GM12865 (cell line): ENCODE measurements around the gene ITM2C.
A peak's percentile ranks its signal among the peaks of the same experiment; 100 is the strongest.

Experiments
- DNase-seq: peaks from one replicate; pipeline ENCODE4 v3.0.0; 2010; ENCODE audit warnings: low read depth
- H3K4me3 ChIP-seq: 2 replicates; pipeline ENCODE4 v1.5.1; 2011; ENCODE audit warnings: mild to moderate bottlenecking, low read depth, low read length, control low read depth
- TF ChIP-seq, protein P1 (sequence below): IDR thresholded peaks from 2 replicates; pipeline ENCODE4 v1.5.1; 2011; ENCODE audit warnings: low read length, control low read depth, low read depth, inconsistent platforms; ENCODE audit not compliant: insufficient read depth; ENCODE audit errors: missing control alignments

Gene ITM2C

GRCh38 chr2:230877759-230878598, 13.2 kb downstream of the ITM2C start:
- no peak overlapping the region for H3K4me3 ChIP-seq
- DNase-seq, result peak; percentile 60
- TF ChIP-seq, protein P1, sequence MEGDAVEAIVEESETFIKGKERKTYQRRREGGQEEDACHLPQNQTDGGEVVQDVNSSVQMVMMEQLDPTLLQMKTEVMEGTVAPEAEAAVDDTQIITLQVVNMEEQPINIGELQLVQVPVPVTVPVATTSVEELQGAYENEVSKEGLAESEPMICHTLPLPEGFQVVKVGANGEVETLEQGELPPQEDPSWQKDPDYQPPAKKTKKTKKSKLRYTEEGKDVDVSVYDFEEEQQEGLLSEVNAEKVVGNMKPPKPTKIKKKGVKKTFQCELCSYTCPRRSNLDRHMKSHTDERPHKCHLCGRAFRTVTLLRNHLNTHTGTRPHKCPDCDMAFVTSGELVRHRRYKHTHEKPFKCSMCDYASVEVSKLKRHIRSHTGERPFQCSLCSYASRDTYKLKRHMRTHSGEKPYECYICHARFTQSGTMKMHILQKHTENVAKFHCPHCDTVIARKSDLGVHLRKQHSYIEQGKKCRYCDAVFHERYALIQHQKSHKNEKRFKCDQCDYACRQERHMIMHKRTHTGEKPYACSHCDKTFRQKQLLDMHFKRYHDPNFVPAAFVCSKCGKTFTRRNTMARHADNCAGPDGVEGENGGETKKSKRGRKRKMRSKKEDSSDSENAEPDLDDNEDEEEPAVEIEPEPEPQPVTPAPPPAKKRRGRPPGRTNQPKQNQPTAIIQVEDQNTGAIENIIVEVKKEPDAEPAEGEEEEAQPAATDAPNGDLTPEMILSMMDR, result no peak

DNA sequence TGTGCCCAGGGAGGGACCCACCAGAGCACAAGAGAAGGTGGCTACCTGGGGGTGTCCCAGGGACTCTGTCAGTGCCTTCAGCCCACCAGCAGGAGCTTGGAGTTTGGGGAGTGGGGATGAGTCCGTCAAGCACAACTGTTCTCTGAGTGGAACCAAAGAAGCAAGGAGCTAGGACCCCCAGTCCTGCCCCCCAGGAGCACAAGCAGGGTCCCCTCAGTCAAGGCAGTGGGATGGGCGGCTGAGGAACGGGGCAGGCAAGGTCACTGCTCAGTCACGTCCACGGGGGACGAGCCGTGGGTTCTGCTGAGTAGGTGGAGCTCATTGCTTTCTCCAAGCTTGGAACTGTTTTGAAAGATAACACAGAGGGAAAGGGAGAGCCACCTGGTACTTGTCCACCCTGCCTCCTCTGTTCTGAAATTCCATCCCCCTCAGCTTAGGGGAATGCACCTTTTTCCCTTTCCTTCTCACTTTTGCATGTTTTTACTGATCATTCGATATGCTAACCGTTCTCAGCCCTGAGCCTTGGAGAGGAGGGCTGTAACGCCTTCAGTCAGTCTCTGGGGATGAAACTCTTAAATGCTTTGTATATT, 14.0 kb downstream of the ITM2C start:
- no peak for DNase-seq
- H3K4me3 ChIP-seq, result no peak overlapping the region
- TF ChIP-seq, protein P1, result no peak

- TF ChIP-seq, protein P1, result no peak
- DNase-seq, result no peak
- H3K4me3 ChIP-seq, result no peak overlapping the region
Measured at GRCh38 chr2:230879271-230879882, 14.6 kb downstream of the ITM2C start.

GRCh38 chr2:230879891-230880290, 15.1 kb downstream of the ITM2C start:
- TF ChIP-seq, protein P1, result no peak
- no peak overlapping the region for H3K4me3 ChIP-seq
- DNase-seq, result no peak

DNA sequence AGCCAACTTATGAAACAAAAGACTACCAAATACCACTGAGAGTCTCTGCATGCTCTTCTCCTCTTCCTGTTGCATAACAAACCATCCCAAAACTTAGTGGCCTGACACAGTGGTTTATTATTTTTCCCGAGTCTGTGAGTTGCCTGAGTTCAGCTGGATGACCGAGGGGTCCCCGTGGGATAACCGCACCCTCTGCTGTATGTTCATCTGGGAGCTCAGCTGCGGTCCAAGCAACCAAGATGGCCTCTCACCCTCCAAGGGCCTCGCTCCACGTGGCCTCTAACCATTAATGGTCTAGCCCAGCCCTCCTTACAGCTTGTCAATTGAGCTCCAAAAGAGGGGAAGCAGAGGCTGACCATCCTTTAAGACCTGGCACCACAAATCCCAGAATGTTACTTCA, 17.1 kb downstream of the ITM2C start:
- H3K4me3 ChIP-seq, result no peak overlapping the region
- TF ChIP-seq, protein P1, result no peak
- no peak for DNase-seq

GRCh38 chr2:230885463-230886130, 20.9 kb downstream of the ITM2C start:
- DNase-seq, result peak; percentile 68
- TF ChIP-seq, protein P1, result no peak

More at GRCh38 chr2:230885463-230886130, 20.9 kb downstream of the ITM2C start:
- no peak overlapping the region for H3K4me3 ChIP-seq
